Measurements from ENCODE around the gene OTUD5. TPM values are rescaled to one million over a fixed set of nuclear protein-coding genes. Genes with fewer than 3 reads are reported as not detected.
"Not testable (repeated sequence)": the region's sequence is repeated elsewhere in the genome, so short reads cannot be mapped to it uniquely, and the experiment has no call there.

The OTUD5 gene
- total and polyA plus RNA-seq, 7 experiments from 2014 or later, result 17.2 to 95.5 (median 88.2) TPM

GRCh38 chrX:48890934-48891401, 66.4 kb downstream of the OTUD5 start:
- Mint-ChIP-seq H3K9me3 (peaks cover 0 to 2% (median 0%) of the 10 kb centered on the region in 11 donors), H3K36me3 (peaks cover 0 to 3% (median 0%) of the 10 kb centered on the region in 5 donors), H3K4me3 (peak overlapping the region; percentile 73 to 98 (median 92)), H3K4me1 (peaks cover 12 to 25% (median 20%) of the 10 kb centered on the region in 7 donors), H3K27ac (peak overlapping the region in 8 of 9 donors; percentile 79 to 93 (median 86)), H3K27me3 (no peaks in the 10 kb centered on the region)
- intact Hi-C loops (cut with micrococcal nuclease), result loop anchor here (1.0 to 10.0 kb wide), 13 partner anchors 20 to 374 kb away; partner anchors contain the start of genes MAGIX (in 2 of the 2), FOXP3 (in 1 of the 2), GPKOW (in 1 of the 2) and HDAC6 (in 1 of the 2)
- Histone ChIP-seq H3K4me3 (ENCODE audit: low read length) (peak overlapping the region; percentile 53), H3K27me3 (ENCODE audit: control insufficient read depth in 2 of 2, insufficient read depth in 2 of 2, low read length in 2 of 2) (no peaks in the 10 kb centered on the region), H3K36me3 (ENCODE audit: control insufficient read depth in 2 of 3, insufficient read depth in 3 of 3, low read length in 3 of 3) (peaks cover 0 to 13% (median 0%) of the 10 kb centered on the region in 3 experiments), H3K4me1 (ENCODE audit: control insufficient read depth in 2 of 2, insufficient read depth in 2 of 2, low read length in 2 of 2) (peaks cover 4% of the 10 kb centered on the region in 2 donors), H3K27ac (ENCODE audit: low read depth, low read length) (peak overlapping the region; percentile 81), H3K9me3 (ENCODE audit: control insufficient read depth in 2 of 3, low read length in 3 of 3) (no peaks in the 10 kb centered on the region)
- ATAC-seq, result peak; percentile 35
- ChIA-PET CTCF (interaction anchor here (0.6 to 2.3 kb wide), 11 partner anchors 21 to 243 kb away, joined by 3 to 10 read pairs (median 5); no protein-coding TSS in a partner anchor), POLR2A (interaction anchor here (0.9 to 5.3 kb wide), 9 partner anchors 21 to 352 kb away, joined by 3 to 48 read pairs (median 4); partner anchors contain the start of genes OTUD5, SLC35A2 and TBC1D25)
- peak in 2 of 9 donors; percentile 8 to 31 for DNase-seq

- H3K4me3 Mint-ChIP-seq, result peak overlapping the region; percentile 73 to 98 (median 92)
- peaks cover 10 to 21% (median 16%) of the 10 kb centered on the region in 7 donors for H3K4me1 Mint-ChIP-seq
- intact Hi-C loops (cut with micrococcal nuclease), result loop anchor here (2.0 to 10.0 kb wide), 5 partner anchors 152 to 374 kb away; partner anchors contain the start of genes MAGIX (in 2 of the 2), FOXP3 (in 1 of the 2), GPKOW (in 1 of the 2) and PPP1R3F (in 1 of the 2)
- H3K9me3 ChIP-seq (ENCODE audit: control insufficient read depth in 2 of 3, low read length in 3 of 3), result no peaks in the 10 kb centered on the region
- CTCF ChIA-PET, result interaction anchor here (0.6 to 1.9 kb wide), 4 partner anchors 56 to 242 kb away, joined by 3 to 7 read pairs (median 4); no protein-coding TSS in a partner anchor
- peaks cover 0 to 13% (median 0%) of the 10 kb centered on the region in 3 experiments for H3K36me3 ChIP-seq (ENCODE audit: control insufficient read depth in 2 of 3, insufficient read depth in 3 of 3, low read length in 3 of 3)
- peak overlapping the region; percentile 81 for H3K27ac ChIP-seq (ENCODE audit: low read depth, low read length)
- no peaks in the 10 kb centered on the region for H3K27me3 ChIP-seq (ENCODE audit: control insufficient read depth in 2 of 2, insufficient read depth in 2 of 2, low read length in 2 of 2)
- H3K36me3 Mint-ChIP-seq, result peaks cover 0 to 2% (median 0%) of the 10 kb centered on the region in 5 donors
- ATAC-seq (no peak), DNase-seq (no peak)
- H3K27ac Mint-ChIP-seq, result peak overlapping the region; percentile 78 to 93 (median 87)
- no peaks in the 10 kb centered on the region for H3K27me3 Mint-ChIP-seq
- POLR2A ChIA-PET, result interaction anchor here (0.5 to 5.3 kb wide), 6 partner anchors 25 to 351 kb away, joined by 3 to 48 read pairs (median 4); partner anchors contain the start of genes HDAC6 and TBC1D25
- peaks cover 0 to 2% (median 0%) of the 10 kb centered on the region in 11 donors for H3K9me3 Mint-ChIP-seq
- H3K4me1 ChIP-seq (ENCODE audit: control insufficient read depth in 2 of 2, insufficient read depth in 2 of 2, low read length in 2 of 2), result peaks cover 4% of the 10 kb centered on the region in 2 donors
- peak overlapping the region; percentile 53 for H3K4me3 ChIP-seq (ENCODE audit: low read length)
Observed at GRCh38 chrX:48890296-48890925, 67.0 kb downstream of the OTUD5 start.

- H3K27ac Mint-ChIP-seq, ATAC-seq: not testable (repeated sequence)
Observed at GRCh38 chrX:48886586-48886985, 70.8 kb downstream of the OTUD5 start.

GRCh38 chrX:48883729-48884128, 73.7 kb downstream of the OTUD5 start:
- no peaks in the 10 kb centered on the region for H3K36me3 ChIP-seq (ENCODE audit: control insufficient read depth in 2 of 3, insufficient read depth in 3 of 3, low read length in 3 of 3)
- ATAC-seq (no peak), DNase-seq (no peak)
- no peaks in the 10 kb centered on the region for H3K9me3 ChIP-seq (ENCODE audit: control insufficient read depth in 2 of 3, low read length in 3 of 3)
- no peak overlapping the region for H3K4me3 Mint-ChIP-seq
- H3K4me1 Mint-ChIP-seq, result no peaks in the 10 kb centered on the region
- H3K36me3 Mint-ChIP-seq, result no peaks in the 10 kb centered on the region
- H3K9me3 Mint-ChIP-seq, result no peaks in the 10 kb centered on the region
- H3K4me1 ChIP-seq (ENCODE audit: control insufficient read depth in 2 of 2, insufficient read depth in 2 of 2, low read length in 2 of 2), result no peaks in the 10 kb centered on the region
- no peak overlapping the region for H3K27ac Mint-ChIP-seq
- H3K27me3 ChIP-seq (ENCODE audit: control insufficient read depth in 2 of 2, insufficient read depth in 2 of 2, low read length in 2 of 2), result no peaks in the 10 kb centered on the region
- CTCF ChIA-PET, result no interaction called here
- POLR2A ChIA-PET, result interaction anchor here (0.6 kb wide), 1 partner anchor 347 kb away, joined by 3 read pairs; no protein-coding TSS in a partner anchor
- no peak overlapping the region for H3K4me3 ChIP-seq (ENCODE audit: low read length)
- intact Hi-C loops (cut with micrococcal nuclease), result no loop called here
- peaks cover 0 to 4% (median 0%) of the 10 kb centered on the region in 5 donors for H3K27me3 Mint-ChIP-seq
- no peak overlapping the region for H3K27ac ChIP-seq (ENCODE audit: low read depth, low read length)

More at GRCh38 chrX:48886586-48886985, 70.8 kb downstream of the OTUD5 start:
- H3K27ac ChIP-seq (ENCODE audit: low read depth, low read length); intact Hi-C loops (cut with micrococcal nuclease); H3K27me3 ChIP-seq (ENCODE audit: control insufficient read depth in 2 of 2, insufficient read depth in 2 of 2, low read length in 2 of 2); H3K4me3 Mint-ChIP-seq; DNase-seq; H3K27me3 Mint-ChIP-seq; H3K36me3 Mint-ChIP-seq; POLR2A ChIA-PET; H3K4me1 ChIP-seq (ENCODE audit: control insufficient read depth in 2 of 2, insufficient read depth in 2 of 2, low read length in 2 of 2); CTCF ChIA-PET; H3K9me3 ChIP-seq (ENCODE audit: control insufficient read depth in 2 of 3, low read length in 3 of 3); H3K36me3 ChIP-seq (ENCODE audit: control insufficient read depth in 2 of 3, insufficient read depth in 3 of 3, low read length in 3 of 3); H3K9me3 Mint-ChIP-seq; H3K4me3 ChIP-seq (ENCODE audit: low read length): not testable (repeated sequence)
- peaks cover 5 to 12% (median 10%) of the 10 kb centered on the region in 7 donors for H3K4me1 Mint-ChIP-seq

- intact Hi-C loops (cut with micrococcal nuclease); H3K9me3 Mint-ChIP-seq; DNase-seq; H3K9me3 ChIP-seq (ENCODE audit: control insufficient read depth in 2 of 3, low read length in 3 of 3); ATAC-seq; CTCF ChIA-PET; H3K27ac ChIP-seq (ENCODE audit: low read depth, low read length); H3K27me3 ChIP-seq (ENCODE audit: control insufficient read depth in 2 of 2, insufficient read depth in 2 of 2, low read length in 2 of 2); H3K36me3 Mint-ChIP-seq; H3K36me3 ChIP-seq (ENCODE audit: control insufficient read depth in 2 of 3, insufficient read depth in 3 of 3, low read length in 3 of 3); H3K4me1 Mint-ChIP-seq; POLR2A ChIA-PET; H3K4me3 ChIP-seq (ENCODE audit: low read length); H3K4me1 ChIP-seq (ENCODE audit: control insufficient read depth in 2 of 2, insufficient read depth in 2 of 2, low read length in 2 of 2); H3K27me3 Mint-ChIP-seq; H3K4me3 Mint-ChIP-seq: not testable (repeated sequence)
- H3K27ac Mint-ChIP-seq, result peak overlapping the region in 1 of 9 donors; percentile 18
Observed at GRCh38 chrX:48876944-48877343, 80.5 kb downstream of the OTUD5 start.
